Measurements from ENCODE around the gene TAF15.

TAF15 gene

GRCh38 chr17:35890774-35891155 lies 81.5 kb downstream of the TAF15 start:
- no peak overlapping the region for H3K27ac ChIP-seq
- H3K9me3 ChIP-seq (ENCODE audit: severe bottlenecking) = no peaks in the 10 kb centered on the region
- TF ChIP-seq CTCF (IDR thresholded peaks at IDR 0.05; ENCODE audit: low read depth, low read length) = no peak
- H3K27me3 ChIP-seq (ENCODE audit: insufficient read depth, low read depth, severe bottlenecking) = no peaks in the 10 kb centered on the region
- no peaks in the 10 kb centered on the region for H3K36me3 ChIP-seq
- DNase-seq = no peak
- no peak overlapping the region for H3K4me3 ChIP-seq (ENCODE audit: low read depth, low read length)

GRCh38 chr17:35891269-35891668 lies 82.0 kb downstream of the TAF15 start:
- no peak for DNase-seq
- H3K9me3 ChIP-seq (ENCODE audit: severe bottlenecking) = no peaks in the 10 kb centered on the region
- H3K27me3 ChIP-seq (ENCODE audit: insufficient read depth, low read depth, severe bottlenecking) = no peaks in the 10 kb centered on the region
- TF ChIP-seq CTCF (IDR thresholded peaks at IDR 0.05; ENCODE audit: low read depth, low read length) = no peak
- H3K27ac ChIP-seq = no peak overlapping the region
- H3K36me3 ChIP-seq = no peaks in the 10 kb centered on the region
- no peak overlapping the region for H3K4me3 ChIP-seq (ENCODE audit: low read depth, low read length)

- H3K27me3 ChIP-seq (ENCODE audit: insufficient read depth, low read depth, severe bottlenecking) = no peaks in the 10 kb centered on the region
- DNase-seq = no peak
- H3K27ac ChIP-seq = no peak overlapping the region
- TF ChIP-seq CTCF (IDR thresholded peaks at IDR 0.05; ENCODE audit: low read depth, low read length) = no peak
- H3K36me3 ChIP-seq = no peaks in the 10 kb centered on the region
- H3K9me3 ChIP-seq (ENCODE audit: severe bottlenecking) = no peaks in the 10 kb centered on the region
- no peak overlapping the region for H3K4me3 ChIP-seq (ENCODE audit: low read depth, low read length)
These were observed 83.1 kb downstream of the TAF15 start for GRCh38 chr17:35892091-35893035.

- H3K9me3 ChIP-seq (ENCODE audit: severe bottlenecking) = no peaks in the 10 kb centered on the region
- no peak overlapping the region for H3K4me3 ChIP-seq (ENCODE audit: low read depth, low read length)
- DNase-seq = no peak
- no peak for TF ChIP-seq CTCF (IDR thresholded peaks at IDR 0.05; ENCODE audit: low read depth, low read length)
- H3K36me3 ChIP-seq = no peaks in the 10 kb centered on the region
- H3K27me3 ChIP-seq (ENCODE audit: insufficient read depth, low read depth, severe bottlenecking) = no peaks in the 10 kb centered on the region
- no peak overlapping the region for H3K27ac ChIP-seq
These were observed 84.5 kb downstream of the TAF15 start for GRCh38 chr17:35893751-35894150.

GRCh38 chr17:35894206-35894605 lies 84.9 kb downstream of the TAF15 start:
- Histone ChIP-seq H3K27me3 (ENCODE audit: insufficient read depth, low read depth, severe bottlenecking) (no peaks in the 10 kb centered on the region), H3K27ac (no peak overlapping the region), H3K36me3 (no peaks in the 10 kb centered on the region), H3K4me3 (ENCODE audit: low read depth, low read length) (no peak overlapping the region), H3K9me3 (ENCODE audit: severe bottlenecking) (no peaks in the 10 kb centered on the region)
- no peak for DNase-seq
- no peak for TF ChIP-seq CTCF (IDR thresholded peaks at IDR 0.05; ENCODE audit: low read depth, low read length)

Data from WERI-Rb-1 (cell line).